ENCODE measurements around the gene TMEM130.

The TMEM130 gene

GRCh38 chr7:98815313-98815712, 54.5 kb downstream of the TMEM130 start:
- TF ChIP-seq CTCF (IDR thresholded peaks at IDR 0.05; ENCODE audit: insufficient read depth, low read depth, low read length, missing control alignments), result no peak
- no peak for DNase-seq (ENCODE audit: low read depth)
- no peak overlapping the region for H3K4me3 ChIP-seq (ENCODE audit: low read length)

GRCh38 chr7:98811299-98811698, 58.5 kb downstream of the TMEM130 start:
- no peak for DNase-seq (ENCODE audit: low read depth)
- no peak overlapping the region for H3K4me3 ChIP-seq (ENCODE audit: low read length)
- no peak for TF ChIP-seq CTCF (IDR thresholded peaks at IDR 0.05; ENCODE audit: insufficient read depth, low read depth, low read length, missing control alignments)

- no peak for DNase-seq (ENCODE audit: low read depth)
- TF ChIP-seq CTCF (IDR thresholded peaks at IDR 0.05; ENCODE audit: insufficient read depth, low read depth, low read length, missing control alignments), result no peak
These were observed 59.5 kb downstream of the TMEM130 start for GRCh38 chr7:98810153-98810802.

GRCh38 chr7:98808751-98809460, 60.9 kb downstream of the TMEM130 start:
- no peak overlapping the region for H3K4me3 ChIP-seq (ENCODE audit: low read length)
- no peak for TF ChIP-seq CTCF (IDR thresholded peaks at IDR 0.05; ENCODE audit: insufficient read depth, low read depth, low read length, missing control alignments)
- DNase-seq (ENCODE audit: low read depth), result no peak

More at GRCh38 chr7:98810153-98810802, 59.5 kb downstream of the TMEM130 start:
- H3K4me3 ChIP-seq (ENCODE audit: low read length), result no peak overlapping the region

GRCh38 chr7:98807068-98808048, 62.5 kb downstream of the TMEM130 start:
- no peak for TF ChIP-seq CTCF (IDR thresholded peaks at IDR 0.05; ENCODE audit: insufficient read depth, low read depth, low read length, missing control alignments)
- no peak for DNase-seq (ENCODE audit: low read depth)
- no peak overlapping the region for H3K4me3 ChIP-seq (ENCODE audit: low read length)

GRCh38 chr7:98805956-98806838, 63.6 kb downstream of the TMEM130 start:
- no peak overlapping the region for H3K4me3 ChIP-seq (ENCODE audit: low read length)
- DNase-seq (ENCODE audit: low read depth), result no peak
- TF ChIP-seq CTCF (IDR thresholded peaks at IDR 0.05; ENCODE audit: insufficient read depth, low read depth, low read length, missing control alignments), result no peak
